Putamen (tissue), 1 donor: ENCODE measurements around the gene CACNG5.
A peak's percentile ranks its signal among the peaks of the same experiment; 100 is the strongest.

Experiments used
- DNase-seq: peaks from one replicate; pipeline ENCODE4 v3.0.0-alpha.2; 2016; ENCODE audit warnings: low spot score

CACNG5 gene

GRCh38 chr17:66904760-66905624 lies 70.1 kb downstream of the CACNG5 start:
- no peak for DNase-seq

- DNase-seq = peak; percentile 75
These were observed 71.7 kb downstream of the CACNG5 start for GRCh38 chr17:66906321-66907278.

- no peak for DNase-seq
These were observed 75.0 kb downstream of the CACNG5 start for GRCh38 chr17:66909804-66910373.

- DNase-seq = no peak
These were observed 75.9 kb downstream of the CACNG5 start for GRCh38 chr17:66910651-66911285.

DNA sequence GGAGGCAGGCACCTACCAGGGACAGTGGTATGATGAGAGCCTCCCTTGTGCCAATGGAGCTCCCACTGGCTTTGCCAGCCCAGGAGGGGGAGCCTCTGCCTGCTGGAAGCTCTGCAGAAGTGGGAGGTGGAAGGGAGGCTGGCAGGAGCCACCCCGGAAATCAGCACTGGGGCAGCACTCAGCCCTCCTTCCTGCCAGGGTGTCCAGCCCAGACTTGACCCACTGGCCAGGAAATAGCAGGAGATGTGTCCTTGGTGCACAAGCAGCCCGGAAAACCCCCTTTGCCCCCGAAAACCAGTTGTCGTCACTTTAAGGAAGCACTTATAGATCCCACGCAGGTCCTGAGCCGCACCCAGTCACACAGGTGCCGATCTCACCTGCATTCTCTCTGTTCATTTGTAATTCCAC lies 80.3 kb downstream of the CACNG5 start:
- DNase-seq = peak; percentile 45

DNA sequence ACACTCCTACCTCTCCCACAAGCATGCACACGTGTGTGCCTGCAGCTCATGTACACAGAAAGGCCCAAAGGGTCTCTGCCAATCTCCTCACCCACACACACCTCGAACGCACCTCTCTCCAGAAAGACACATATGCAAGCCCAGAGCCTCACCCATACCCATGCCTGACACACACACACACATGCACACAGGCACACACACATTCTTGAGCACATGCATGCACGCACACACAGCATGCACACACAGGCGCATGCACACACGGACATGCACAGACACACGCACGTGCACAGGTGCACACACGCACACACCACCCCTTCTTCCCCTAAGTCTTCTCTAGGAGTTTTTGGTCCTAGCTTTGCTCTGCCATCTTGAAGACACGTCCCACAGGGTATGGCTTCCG lies 80.9 kb downstream of the CACNG5 start:
- no peak for DNase-seq

- no peak for DNase-seq
These were observed 82.0 kb downstream of the CACNG5 start for GRCh38 chr17:66916946-66917345.

DNA sequence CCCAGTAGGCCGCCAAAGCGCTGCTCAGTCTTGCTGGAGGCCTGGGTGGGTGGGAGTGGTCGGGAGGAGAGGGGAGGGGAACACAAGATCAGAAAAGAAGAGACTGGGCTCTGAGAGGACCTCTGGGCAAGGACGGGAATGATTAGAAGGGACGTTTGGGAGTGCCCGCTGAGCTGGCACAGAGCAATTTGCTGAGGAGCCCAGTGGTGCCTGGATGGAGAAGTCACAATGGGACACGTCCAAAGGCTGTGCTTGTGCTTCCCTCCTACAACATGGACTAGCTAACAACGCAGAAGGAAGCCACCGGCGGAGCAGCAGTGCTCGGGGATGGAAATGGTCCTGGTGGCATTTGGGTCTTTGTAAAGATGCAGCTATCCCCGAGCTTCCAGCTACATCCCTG lies 84.0 kb downstream of the CACNG5 start:
- no peak for DNase-seq

GRCh38 chr17:66920435-66920834 lies 85.5 kb downstream of the CACNG5 start:
- DNase-seq = peak; percentile 65

DNA sequence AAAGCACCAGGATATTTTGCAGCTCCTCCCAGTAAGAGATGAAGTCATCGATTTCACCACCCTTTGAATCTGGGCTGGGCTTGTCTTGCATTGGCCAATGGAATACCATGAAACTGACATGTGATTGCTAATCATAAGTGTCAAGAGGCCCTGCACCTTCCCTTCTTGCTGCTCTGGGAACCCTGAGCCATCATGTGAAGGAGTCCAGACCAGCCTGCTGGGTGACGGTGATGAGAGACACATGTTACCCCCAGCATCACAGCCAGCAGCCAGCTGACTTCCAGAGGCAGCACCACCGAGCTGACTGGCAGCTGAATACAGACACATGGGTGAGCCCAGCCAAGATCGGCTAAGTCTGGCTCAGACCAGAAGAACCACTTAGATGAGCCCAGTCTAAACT lies 86.0 kb downstream of the CACNG5 start:
- DNase-seq = no peak

GRCh38 chr17:66923886-66924285 lies 89.0 kb downstream of the CACNG5 start:
- DNase-seq = no peak

DNA sequence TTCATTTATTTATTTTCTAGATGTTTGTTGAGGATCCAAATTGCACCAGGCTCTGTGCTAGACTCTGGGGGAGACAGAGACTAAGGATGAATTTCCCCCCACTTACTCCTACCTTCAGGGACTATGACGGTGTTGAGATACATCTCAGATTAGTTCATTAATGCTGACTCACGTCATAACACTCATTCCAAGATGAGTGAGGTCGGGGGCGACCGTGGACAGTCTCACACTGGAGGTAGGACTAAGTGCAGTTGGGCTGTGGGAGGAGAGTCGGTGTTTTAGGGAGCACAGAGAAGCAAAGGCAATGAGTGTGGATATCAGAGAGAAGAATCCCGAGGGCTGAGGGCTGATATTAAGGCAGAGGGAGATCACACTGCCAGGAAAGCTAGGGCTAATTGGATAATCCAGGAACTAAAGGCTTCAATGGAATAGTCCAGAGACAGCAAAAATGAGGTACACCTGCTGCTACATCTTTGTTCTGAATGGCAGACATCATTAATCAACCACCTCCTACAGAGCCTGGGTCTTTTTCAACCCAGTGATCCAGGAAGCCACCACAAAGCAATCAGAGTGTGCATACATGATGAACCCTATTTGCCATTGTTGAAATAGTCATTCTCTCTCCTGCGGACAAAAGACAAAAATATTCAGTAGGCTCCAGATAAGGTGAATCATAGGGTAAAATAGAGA lies 91.0 kb downstream of the CACNG5 start:
- DNase-seq = no peak

DNA sequence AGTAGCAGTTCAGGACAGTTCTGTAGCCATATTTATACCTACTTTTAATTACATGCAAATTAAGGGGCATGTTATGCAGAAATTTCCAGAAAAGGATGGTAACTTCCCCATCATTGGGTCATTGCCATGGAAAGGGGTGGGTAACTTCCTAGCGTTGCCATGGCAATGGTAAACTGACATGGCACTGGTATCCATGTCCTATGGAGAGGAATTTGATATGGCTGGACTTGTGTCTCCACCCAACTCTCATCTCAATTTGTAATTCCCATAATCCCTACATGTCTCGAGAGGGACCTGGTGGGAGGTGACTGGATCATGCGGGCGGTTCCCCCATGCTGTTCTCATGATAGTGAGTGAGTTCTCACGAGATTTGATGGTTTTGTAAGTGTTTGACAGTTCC lies 94.0 kb downstream of the CACNG5 start:
- no peak for DNase-seq

- no peak for DNase-seq
These were observed 94.7 kb downstream of the CACNG5 start for GRCh38 chr17:66929591-66929990.

- DNase-seq = no peak
These were observed 96.0 kb downstream of the CACNG5 start for GRCh38 chr17:66930933-66931332.

DNA sequence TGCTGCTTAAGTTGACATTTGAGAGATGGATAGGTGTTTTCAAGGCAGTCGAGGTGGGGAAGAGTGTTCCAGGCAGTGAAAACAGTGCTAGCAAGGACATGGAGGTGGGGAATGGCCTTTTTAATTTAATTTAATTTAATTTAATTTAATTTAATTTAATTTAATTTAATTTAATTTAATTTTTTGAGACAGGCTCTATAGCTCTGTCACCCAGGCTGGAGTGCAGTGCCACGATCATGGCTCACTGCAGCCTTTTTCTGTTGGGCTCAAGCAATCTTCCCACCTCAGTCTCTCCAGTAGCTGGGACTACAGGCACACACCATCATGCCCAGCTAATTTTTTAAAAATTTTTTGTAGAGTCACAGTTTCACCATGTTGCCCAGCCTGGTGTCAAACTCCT lies 97.4 kb downstream of the CACNG5 start:
- no peak for DNase-seq

DNA sequence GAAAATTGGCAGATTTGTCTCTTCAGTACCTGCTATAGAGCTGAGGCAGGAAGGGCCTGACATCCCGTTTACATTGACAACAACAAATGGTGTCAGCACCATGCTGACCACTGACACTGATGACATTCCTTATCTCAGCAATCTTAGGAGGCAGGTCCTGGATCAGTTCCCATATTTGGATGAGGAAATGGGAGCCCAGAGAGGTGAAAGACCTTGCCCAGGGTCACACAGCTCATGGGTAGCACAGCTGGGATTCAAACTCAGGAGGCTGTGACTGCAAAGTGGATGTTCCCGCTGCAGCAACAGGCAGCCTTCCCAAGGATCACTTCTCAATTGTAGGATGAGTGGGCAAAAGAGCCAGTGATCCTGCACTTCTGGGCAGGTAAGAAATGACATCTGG lies 99.1 kb downstream of the CACNG5 start:
- no peak for DNase-seq
